HG03025 (cell line): Measurements from ENCODE around the gene PARP15.

ENCODE experiments used
- ATAC-seq: cut with Tn5 transposase; IDR thresholded peaks from one replicate; pipeline ENCODE4 v1.9.1; 2021; ENCODE audit warnings: mild to moderate bottlenecking, moderate library complexity; ENCODE audit not compliant: unreplicated experiment, low FRiP score

PARP15 gene

DNA sequence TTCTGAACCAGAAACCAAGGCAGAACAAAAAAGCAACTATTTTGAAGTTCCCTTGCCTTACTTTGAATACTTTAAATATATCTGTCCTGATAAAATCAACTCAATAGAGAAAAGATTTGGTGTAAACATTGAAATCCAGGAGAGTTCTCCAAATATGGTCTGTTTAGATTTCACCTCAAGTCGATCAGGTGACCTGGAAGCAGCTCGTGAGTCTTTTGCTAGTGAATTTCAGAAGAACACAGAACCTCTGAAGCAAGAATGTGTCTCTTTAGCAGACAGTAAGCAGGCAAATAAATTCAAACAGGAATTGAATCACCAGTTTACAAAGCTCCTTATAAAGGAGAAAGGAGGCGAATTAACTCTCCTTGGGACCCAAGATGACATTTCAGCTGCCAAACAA lies 8.7 kb upstream of the PARP15 start:
- ATAC-seq: no peak

DNA sequence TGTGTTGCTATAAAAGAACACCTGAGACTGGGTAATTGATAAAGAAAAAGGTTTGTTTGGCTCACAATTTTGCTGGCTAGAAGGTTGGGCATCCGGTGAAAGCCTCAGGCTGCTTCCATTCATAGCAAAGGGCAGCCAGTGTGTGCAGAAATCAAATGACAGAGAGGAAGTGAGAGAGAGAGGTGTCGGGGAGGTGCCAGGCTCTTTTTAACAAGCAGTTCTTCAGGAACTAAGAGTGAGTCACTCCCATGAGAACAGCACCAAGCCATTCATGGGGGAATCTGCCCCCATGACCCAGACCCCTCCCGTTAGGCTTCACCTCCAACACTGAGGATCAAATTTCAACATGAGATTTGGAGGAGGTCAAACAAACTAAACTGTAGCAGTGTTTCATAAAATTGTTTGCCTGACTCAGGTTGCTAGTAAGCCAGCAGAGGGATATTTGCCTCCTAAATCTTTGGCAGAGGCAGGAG lies 4.5 kb upstream of the PARP15 start:
- no peak for ATAC-seq

DNA sequence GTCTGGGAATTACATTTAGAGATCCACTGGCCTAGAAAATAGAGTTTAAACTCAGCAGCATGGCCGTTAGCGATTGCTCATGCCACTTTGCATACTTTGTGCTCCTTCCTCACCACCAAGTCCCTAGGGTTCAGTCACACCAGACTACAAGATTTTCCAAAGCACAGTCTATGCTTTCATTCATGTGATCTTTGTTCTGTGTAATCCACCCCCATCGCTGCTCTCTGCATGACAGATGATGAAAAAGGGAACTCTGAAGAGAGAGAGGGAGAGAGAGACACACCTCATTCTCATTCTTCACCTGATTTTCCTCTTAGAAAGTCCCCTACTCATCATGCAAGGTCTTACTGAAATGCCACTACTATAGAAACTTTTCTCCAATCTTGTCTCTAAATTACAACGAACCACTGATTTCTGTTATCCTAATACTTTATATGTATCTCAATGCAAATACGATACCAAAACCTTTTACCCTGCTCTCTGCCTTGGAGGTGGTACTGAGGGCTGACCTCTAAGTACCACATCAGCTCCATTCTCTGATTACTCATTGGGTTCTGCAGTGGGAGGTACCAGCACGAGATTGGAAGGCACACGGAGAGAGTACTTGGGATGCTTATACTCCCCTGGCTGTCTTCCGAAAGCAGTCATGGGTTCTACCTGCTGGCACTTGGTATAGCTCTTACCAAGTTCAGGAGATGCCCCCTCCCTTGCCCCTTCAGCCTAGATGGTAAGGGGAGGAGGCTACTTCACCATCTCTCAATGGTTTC lies 1.1 kb upstream of the PARP15 start:
- peak; percentile 72 for ATAC-seq

DNA sequence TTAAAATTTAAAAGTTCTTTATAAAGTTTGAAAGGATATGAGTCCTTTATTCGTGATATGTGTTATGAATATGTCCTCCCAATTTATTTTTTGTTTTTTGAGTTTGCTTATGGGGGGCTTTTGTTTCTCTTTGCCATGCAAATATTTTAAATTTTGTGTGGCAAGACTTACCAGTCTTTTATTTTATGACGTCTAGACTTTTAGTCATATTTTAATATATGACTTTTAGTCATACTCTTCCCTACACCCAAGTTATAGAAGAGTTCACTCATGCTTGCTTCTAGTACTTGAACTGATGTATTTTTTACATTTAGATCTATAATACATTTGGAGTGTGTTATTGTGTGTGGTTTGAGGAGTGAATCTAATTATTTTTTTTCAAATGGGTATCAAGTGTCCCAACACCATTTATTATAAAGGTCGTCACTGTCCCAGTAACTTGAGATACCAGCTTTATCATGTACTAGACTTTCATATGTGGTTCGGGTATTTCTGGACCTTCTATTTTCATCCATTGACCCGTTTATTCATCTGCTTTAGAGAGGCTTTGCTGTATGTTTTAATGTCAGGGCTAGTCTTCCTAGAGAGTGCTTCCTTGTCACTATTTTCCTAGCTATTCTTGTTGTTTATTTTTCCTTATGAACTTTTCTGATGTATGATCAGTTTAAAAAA lies 755 bp downstream of the PARP15 start:
- ATAC-seq: no peak

DNA sequence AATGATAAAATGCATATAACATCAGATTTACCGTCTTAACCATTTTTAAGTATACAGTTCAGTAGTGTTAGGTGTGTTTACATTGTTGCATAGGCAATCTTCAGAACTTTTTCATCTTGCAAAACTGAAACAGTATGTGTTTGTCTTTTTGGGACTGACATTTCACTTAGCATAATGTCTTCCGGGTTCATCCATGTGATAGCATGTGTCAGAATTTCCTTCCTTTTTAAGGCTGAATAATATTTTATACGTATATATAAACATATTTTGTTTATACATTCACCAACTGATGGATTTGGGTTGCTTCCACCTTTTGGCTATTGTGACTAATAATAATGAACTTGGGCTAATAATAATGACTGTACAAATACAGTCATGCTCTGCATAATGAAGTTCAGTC lies 3.0 kb downstream of the PARP15 start:
- no peak for ATAC-seq

DNA sequence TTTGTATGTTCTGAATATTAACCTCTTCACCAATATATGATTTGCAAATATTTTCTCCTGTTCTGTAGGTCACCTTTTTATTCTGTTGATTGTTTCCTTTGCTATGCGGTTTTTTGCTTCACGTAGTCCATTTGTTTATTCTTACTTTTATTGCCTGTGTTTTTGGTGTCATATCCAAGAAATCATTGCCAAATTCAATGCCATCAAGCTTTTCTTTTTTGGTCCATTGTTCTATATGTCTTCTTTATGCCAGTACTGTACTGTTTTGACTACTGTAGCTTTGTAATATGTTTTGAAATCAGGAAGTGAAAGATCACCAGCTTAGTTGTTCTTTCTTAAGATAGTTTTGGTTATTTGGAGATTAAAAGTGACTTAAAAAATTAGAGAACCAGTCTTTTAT lies 4.2 kb downstream of the PARP15 start:
- no peak for ATAC-seq

DNA sequence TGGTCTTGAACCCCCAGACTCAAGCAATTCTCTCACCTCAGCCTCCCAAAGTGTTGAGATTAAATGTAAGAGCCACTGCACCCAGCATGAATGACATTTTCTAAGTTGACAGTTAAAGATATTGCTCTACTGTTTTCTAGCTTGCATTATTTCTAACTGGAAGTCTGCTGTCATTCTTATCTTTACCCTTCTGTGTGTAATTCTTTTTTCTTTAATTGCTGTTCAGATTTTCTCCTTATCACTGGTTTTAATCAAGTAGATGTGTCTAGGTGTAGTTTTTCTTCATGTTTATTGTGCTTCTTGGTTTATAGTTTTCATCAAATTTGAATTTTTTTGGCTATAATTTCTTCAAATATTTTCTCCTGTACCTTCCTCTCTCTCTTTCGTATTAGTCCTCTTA lies 4.9 kb downstream of the PARP15 start:
- ATAC-seq: no peak

DNA sequence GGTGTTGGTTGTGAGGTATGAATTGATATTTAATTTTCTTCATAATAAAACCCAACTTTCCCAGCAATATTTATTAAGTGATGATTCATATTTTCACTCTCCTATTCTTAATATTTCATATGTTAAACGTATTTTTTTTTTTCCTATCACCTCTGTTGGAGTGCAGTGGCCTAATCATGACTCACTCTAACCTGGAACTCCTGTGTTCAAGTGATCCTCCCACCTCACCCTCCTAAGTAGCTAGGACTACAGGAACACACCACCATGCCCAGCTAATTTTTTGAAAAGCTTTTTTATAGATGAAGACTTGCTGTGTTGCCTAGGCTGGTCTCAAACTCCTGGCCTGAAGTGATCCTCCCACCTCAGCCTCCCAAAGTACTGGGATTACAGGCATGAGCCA lies 8.6 kb downstream of the PARP15 start:
- no peak for ATAC-seq

DNA sequence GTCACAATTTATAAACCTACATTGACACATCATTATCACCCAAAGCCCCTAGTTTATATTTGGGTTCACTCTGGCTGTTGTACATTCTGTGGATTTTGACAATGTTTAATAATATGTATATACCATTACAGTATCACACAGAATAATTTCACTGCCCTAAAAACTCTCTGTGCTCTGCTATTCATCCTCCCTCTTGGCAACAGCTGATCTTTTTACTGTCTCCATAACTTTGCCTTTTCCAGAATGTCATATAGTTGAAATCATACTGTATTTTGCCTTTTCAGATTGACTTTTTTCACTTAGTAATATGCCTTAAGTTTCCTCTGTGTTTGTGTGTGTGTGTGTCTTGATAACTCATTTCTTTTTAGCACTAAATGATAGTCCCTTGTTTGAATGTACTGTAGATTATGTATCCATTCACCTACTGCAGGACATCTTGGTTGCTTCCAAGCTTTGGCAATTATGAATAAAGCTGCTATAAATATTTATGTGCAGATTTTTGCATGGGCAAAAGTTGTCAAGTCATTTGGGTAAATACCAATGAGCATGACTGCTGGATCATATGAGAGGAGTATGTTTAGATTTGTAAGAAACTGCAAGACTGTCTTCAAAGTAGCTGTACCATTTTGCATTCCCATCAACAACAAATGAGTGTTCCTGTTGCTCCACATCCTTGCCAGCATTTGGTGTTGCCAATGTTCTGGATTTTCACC lies 9.5 kb downstream of the PARP15 start:
- ATAC-seq: no peak

DNA sequence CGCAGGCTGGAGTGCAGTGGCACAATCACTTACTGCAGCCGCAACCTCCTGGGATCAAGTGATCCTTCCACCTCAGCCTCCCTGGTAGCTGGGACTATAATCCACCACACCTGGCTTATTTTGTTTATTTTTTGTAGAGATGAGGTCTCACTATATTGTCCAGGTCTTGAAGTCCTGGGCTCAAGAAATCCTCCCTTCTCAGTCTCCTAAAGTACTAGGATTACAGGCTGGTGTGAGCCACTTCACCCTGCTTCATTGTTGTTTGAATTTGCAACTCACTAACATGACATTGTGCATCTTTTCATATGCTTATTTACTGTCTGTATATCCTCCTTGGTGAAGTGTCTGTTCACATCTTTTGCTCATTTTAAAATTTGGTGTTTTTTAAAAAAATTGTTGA lies 10.1 kb downstream of the PARP15 start:
- ATAC-seq: no peak

DNA sequence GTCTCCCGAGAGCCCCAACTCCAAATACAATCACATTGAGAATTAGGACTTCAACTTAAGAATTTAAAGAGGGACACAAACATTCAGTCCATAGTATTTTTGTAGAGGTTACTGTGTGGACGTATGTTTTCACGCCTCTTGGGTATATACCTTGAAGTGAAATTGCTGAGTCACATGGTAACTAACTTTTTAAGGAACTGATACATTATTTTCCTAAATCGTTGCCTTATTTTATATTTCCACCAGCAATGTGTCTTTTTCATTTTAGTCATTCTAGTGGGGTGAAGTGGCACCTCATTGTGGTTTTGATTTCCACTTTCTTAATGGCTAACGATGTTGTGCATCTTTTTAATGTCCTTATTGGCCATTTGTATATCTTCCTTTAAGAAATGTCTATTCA lies 11.8 kb downstream of the PARP15 start:
- ATAC-seq: no peak

DNA sequence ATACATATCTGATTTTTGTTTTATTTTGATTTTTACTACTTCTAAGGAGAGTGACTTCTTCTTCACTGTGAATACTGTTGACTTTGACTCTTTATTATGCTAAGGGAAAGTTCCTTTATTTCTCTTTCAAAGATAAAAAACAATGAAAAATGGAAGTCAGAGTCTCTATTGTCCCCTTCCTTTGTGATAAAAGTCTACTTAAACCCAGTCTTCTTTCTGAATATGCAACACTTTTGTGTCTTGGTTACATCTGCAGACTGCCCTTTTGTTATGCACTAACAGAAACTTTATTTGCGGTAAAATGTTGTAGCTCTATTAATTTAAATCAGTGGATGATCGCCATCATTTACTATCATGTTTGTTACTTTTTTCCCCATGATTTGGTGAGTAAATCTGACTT lies 13.2 kb downstream of the PARP15 start:
- no peak for ATAC-seq

DNA sequence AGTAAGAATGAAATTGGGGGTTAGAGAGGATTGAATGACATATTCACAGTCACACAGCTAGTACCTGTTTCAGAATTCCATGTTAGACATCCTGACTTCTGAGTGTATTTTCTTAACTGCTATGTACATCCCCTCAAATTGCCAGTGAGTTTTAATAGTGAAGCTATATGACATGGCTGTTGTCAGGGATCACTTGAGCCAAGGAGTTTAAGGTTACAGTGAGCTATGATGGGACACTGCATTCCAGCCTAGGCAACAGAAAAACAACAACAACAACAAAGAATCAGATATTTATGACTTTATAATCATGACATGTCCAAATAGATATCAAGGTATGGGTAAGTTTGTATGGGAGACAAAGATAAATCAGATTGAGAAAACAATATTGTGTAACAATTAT lies 16.6 kb downstream of the PARP15 start:
- no peak for ATAC-seq

DNA sequence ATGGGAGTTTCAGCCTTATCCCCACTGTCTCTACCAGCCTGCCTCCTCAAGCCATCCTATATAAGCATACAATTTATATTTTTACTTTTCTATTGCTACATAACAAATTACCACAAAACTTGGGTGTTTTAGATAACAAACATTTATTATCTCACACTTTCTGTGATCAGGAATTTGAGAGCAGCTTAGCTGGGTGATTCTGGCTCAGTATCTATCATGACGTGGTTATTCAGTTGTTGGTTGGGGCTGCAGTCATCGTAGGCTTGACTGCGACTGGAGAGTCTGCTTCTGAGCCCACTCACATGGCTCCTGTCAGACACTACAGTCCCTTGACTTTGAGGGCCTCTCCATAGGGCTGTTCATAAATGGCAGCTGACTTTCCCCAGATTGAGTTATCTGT lies 20.7 kb downstream of the PARP15 start:
- no peak for ATAC-seq

DNA sequence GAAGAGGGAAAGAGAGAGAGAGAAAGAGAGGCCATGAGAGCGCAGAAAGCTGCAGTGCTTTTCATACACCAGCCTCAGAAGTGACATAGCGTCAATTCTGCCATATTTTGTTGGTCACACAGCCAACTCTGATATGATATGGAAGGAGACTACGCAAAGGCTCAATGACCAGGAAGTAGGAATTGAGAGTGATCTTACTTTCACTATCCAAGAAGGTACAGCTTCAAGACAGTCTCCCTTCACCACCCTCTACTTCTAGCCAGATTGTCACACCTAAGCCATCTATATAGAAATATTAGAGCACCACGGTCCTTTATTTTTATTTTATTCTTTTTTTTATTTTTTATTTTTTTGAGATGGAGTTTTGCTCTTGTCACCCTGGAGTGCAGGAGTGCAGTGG lies 21.1 kb downstream of the PARP15 start:
- no peak for ATAC-seq

DNA sequence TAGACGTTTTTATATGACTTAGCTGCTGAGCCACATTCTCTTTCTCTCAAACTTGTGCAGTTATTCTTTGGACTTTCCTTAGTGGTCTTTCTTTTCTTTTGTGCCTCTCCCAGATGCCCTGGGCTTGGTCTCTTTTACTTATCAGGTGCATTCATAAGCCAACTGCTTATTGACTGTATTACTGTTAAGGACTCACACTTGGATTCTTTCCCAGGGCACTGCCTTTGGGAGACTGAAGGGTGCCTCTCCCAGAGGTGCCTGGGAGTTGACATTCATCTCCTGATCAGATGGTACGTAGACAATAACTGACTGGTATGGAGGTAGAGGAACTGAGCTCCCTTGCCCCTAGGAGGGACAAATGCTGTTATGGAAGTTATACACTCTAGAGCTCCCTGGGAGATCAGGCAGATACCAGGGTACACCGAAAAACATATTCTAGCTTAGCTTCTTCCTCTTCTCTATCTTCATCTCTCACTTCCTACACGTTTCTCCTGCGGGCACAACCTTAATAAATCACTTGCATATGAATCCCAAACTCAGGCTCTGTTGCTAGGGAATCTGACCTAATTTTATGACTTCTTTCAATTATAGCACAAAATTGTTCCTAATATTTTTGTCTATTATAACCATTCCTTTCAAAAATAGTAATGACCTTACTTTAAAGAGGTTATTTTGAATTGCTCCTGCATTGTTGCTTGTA lies 24.7 kb downstream of the PARP15 start:
- ATAC-seq: no peak

DNA sequence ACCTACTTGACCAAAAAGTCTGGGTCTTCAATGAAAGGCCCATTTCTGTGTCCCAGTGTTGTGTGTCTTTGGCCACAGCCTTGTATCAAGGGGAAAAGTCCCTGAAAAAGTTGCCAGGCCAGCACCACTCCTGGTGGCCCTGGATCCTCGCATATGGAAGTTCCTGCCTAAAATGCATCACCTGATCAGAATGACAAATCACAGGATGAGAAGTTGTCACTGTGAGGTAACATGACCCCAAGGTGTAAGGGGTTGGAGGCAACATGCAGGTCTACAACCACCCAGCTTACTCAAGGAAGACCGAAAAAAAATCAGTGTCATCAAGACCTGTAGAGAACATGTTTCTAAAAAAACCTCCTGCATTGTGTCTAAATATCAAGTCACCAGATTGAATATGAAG lies 25.6 kb downstream of the PARP15 start:
- ATAC-seq: no peak

DNA sequence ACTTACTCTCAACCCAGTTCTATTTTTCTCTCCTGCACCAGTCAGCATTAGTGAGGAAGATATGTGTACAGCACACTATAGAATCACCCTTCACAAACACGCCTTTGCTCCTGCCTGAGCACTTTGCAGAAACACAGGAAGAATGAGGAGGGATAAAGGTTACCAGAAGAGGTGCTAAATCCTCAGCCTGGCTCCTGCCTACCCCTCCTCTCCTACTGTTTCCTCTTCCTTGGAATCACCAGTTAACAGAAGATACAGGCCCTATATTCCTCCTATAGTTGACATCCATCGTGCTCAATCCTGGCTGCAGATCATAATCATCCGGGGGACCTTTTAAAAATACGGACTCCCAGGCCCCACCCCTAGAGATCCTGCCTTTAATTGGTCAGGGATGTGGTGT lies 28.9 kb downstream of the PARP15 start:
- ATAC-seq: no peak

DNA sequence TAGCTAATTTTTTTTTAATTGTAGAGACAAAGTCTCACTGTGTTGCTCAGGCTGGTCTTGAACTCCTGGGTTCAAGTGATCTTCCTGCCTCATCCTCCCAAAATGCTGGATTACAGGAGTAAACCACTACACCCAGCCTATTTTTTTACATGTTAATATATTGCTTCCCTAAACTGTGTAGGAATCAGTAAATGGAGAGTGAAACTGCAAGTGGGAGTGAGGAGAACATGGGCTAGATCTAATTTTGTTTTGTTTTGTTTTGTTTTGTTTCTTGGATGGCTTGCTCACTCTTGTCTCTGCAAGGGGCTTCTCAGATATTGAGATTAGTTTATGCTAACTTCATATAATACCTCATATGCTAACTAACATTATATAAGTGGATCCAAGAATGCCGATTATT lies 31.5 kb downstream of the PARP15 start:
- ATAC-seq: no peak

DNA sequence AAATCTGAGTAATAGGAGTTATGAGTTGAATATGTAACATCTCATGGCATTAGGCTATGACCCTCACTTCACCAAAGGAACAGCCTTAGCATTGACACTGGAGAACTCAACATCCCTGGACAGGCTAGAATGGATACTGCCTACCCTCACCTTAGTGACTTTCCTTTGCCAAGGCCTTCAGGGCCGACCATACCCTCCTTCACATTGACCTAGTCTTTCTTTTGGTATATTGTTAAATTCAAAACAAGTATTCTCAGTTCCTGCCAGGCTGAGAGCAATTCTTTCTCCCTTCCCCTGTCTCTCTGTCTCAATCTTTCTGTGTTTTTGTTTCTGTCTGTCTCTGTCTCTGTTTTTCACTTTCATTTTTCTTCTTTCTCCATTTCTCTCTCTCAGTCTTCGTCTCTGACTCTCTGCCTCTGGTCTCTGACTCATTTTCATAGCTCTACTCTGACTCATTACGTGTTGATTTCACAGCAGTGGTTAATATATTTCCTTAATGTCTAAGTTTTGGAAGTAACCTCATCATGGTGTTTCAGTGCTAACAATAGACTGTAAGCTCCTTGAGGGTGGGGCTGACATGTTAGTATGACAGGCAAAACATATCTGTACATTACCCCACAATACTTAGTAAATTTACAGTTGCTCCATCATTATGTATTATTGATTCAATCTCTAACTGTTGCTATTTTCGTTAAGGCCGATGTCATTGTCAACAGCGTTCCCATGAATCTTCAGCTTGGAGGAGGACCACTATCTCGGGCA lies 32.5 kb downstream of the PARP15 start:
- ATAC-seq: peak; percentile 84
